ENCODE measurements around the gene DPF3. TPM values are rescaled to one million over a fixed set of nuclear protein-coding genes. Genes with fewer than 3 reads are reported as not detected.

The DPF3 gene
- total RNA-seq, 1 experiment from 2014 or later = 0.31 TPM

DNA sequence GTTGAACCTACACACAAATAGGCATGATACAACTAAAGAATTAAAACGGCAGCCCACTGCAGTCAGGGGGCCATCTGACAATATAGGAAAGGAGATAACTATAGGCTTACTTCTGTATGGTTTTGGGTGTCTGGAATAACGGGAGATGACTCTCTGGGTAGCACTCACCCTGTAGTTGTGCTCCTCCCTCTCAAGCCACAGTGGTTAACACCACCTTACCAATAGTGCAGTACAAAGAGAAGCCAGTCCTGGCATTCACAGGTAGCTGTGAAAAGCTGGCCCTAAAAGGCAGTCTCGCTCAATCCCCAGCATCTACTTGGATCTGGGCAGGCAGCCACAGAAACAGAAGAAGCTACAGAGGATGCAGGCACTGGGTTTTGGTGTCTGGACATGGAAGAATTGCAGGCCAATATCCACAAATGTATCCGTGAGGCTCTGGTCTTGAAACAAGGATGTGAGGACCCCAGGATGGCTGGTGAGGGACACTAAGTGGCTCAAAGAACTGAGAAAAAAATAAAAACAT, 93.0 kb downstream of the DPF3 start:
- Mint-ChIP-seq H3K27me3 (ENCODE audit: low read depth) (peaks cover 62% of the 10 kb centered on the region), H3K36me3 (peaks cover 4% of the 10 kb centered on the region; the same call in 1 of the 2 replicates), H3K4me3 (no peak overlapping the region), H3K4me1 (peaks cover 33% of the 10 kb centered on the region), H3K27ac (no peak overlapping the region), H3K9me3 (peaks cover 21% of the 10 kb centered on the region)
- POLR2A ChIA-PET = no interaction called here
- DNase-seq (ENCODE audit: low spot score) = no peak
- CTCF ChIA-PET = no interaction called here
- TF ChIP-seq, protein P1, sequence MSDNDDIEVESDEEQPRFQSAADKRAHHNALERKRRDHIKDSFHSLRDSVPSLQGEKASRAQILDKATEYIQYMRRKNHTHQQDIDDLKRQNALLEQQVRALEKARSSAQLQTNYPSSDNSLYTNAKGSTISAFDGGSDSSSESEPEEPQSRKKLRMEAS (CRISPR knock-in tag; IDR thresholded peaks at IDR 0.05) = no peak
- TF ChIP-seq SOX15 (CRISPR knock-in tag; IDR thresholded peaks at IDR 0.05) (no peak), NFYB (CRISPR knock-in tag; conservative IDR thresholded peaks at IDR 0.05; ENCODE audit: low read depth) (no peak)
- ATAC-seq = no peak

DNA sequence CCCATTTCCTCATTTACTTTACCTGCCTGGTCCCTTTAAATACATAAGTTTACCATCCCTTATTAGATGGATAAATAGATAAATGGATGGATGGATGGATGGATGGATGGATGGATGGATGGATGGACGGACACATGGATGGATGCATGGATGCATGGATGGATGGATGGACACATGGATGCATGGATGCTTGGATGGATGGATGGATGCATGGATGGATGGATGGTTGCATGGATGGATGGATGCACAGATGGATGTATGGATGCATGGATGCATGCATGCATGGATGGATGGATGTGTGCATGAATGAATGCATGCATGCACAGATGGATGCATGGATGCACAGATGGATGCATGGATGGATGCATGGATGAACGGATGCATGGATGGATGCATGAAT, 93.6 kb downstream of the DPF3 start:
- ChIA-PET POLR2A (no interaction called here), CTCF (no interaction called here)
- TF ChIP-seq, protein P2, sequence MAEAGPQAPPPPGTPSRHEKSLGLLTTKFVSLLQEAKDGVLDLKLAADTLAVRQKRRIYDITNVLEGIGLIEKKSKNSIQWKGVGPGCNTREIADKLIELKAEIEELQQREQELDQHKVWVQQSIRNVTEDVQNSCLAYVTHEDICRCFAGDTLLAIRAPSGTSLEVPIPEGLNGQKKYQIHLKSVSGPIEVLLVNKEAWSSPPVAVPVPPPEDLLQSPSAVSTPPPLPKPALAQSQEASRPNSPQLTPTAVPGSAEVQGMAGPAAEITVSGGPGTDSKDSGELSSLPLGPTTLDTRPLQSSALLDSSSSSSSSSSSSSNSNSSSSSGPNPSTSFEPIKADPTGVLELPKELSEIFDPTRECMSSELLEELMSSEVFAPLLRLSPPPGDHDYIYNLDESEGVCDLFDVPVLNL (CRISPR knock-in tag; IDR thresholded peaks at IDR 0.05; ENCODE audit: borderline replicate concordance, low read depth) = no peak
- TF ChIP-seq, protein P3, sequence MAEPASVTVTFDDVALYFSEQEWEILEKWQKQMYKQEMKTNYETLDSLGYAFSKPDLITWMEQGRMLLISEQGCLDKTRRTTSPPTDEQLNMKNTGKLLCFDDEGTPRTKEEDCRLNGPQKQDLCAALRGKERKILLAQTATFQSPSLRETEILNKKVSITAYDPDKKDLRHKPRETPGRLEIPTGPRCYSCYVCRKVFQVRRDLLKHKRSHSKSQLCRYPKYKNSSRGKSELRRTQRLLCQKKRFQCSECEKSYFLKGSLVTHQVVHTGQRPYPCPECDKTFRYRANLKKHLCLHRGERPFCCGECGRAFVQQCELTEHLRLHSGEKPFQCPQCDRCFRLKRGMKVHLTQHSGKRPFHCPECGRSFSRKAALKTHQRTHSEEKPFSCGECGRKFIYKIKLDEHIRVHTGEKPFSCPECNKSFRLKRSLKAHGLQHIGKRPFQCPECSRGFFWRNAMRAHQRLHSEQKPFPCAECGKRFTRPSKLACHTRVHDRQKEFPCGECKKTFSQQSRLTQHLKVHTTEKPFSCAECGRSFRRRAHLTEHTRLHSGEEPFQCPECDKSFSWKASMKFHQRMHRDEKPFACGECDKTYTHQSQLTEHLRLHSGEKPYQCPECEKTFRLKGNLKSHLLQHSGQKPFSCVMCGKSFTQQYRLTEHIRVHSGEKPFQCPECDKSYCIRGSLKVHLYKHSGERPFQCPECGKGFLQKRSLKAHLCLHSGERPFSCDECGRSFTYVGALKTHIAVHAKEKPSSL (CRISPR knock-in tag; conservative IDR thresholded peaks at IDR 0.05) = no peak
- TF ChIP-seq ZNF138 (CRISPR knock-in tag; conservative IDR thresholded peaks at IDR 0.05) = no peak
- TF ChIP-seq TCF7 (CRISPR knock-in tag; IDR thresholded peaks at IDR 0.05; ENCODE audit: low read depth) = no peak
- TF ChIP-seq FOXJ3 (CRISPR knock-in tag; IDR thresholded peaks at IDR 0.05; ENCODE audit: borderline replicate concordance) = no peak
- no peak for TF ChIP-seq ZBTB43 (CRISPR knock-in tag; IDR thresholded peaks at IDR 0.05)
- TF ChIP-seq ZNF512 (CRISPR knock-in tag; IDR thresholded peaks at IDR 0.05; ENCODE audit: borderline replicate concordance) = no peak
- no peak for TF ChIP-seq HMGA2 (CRISPR knock-in tag; IDR thresholded peaks at IDR 0.05)
- TF ChIP-seq AFF4 (CRISPR knock-in tag; IDR thresholded peaks at IDR 0.05; ENCODE audit: borderline replicate concordance) = no peak
- TF ChIP-seq ZNF416 (CRISPR knock-in tag; IDR thresholded peaks at IDR 0.05) = no peak
- no peak for TF ChIP-seq SP1 (CRISPR knock-in tag; conservative IDR thresholded peaks at IDR 0.05)
- TF ChIP-seq GTF2I (CRISPR knock-in tag; conservative IDR thresholded peaks at IDR 0.05) = no peak
- no peak for TF ChIP-seq TEAD1 (CRISPR knock-in tag; IDR thresholded peaks at IDR 0.05)
- TF ChIP-seq ZNF263 (CRISPR knock-in tag; IDR thresholded peaks at IDR 0.05; ENCODE audit: low read depth) = no peak
- H3K27me3 Mint-ChIP-seq (ENCODE audit: low read depth) = peaks cover 56% of the 10 kb centered on the region
- no peak overlapping the region for H3K27ac Mint-ChIP-seq
- peaks cover 4% of the 10 kb centered on the region; the same call in 1 of the 2 replicates for H3K36me3 Mint-ChIP-seq
- peaks cover 21% of the 10 kb centered on the region for H3K9me3 Mint-ChIP-seq
- peaks cover 35% of the 10 kb centered on the region for H3K4me1 Mint-ChIP-seq
- no peak overlapping the region for H3K4me3 Mint-ChIP-seq
- ATAC-seq (no peak), DNase-seq (ENCODE audit: low spot score) (no peak)
